Fibroblast of skin of right biceps (primary cell): ENCODE results near the gene TSKU.

Source experiments
- DNase-seq: peaks from one replicate; pipeline ENCODE4 v3.0.0-alpha.2; 2013

TSKU gene

DNA sequence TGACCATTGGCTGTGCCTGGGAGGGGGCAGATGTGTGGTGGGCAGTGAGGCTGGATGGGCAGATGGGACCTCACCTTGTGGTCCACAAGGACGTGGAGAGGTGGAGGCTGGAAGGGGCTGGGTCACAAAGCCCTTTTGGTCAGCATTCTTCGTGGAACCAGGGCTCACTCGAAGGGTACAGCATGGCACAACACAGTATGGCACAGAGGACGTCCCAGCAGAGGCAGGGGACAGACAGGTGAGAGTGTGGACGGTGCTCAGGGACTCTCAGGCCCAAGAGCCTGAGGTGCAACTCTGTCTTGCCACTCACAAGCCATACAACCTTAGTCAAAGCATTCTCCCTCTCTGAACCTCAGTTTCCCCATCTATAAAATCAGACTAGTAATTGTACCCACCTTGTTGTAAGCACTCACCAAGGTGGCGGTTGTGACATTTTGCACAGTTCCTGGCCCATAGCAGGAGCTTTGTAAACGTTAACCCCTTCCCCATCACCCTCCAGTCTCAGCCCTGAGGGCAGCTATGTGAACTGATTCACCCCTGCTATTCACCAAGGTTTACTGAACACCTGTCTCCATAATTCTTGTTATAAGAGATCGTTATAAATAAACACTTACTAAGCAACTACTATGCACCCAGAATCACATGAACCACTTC is 11.6 kb upstream of the TSKU start:
- no peak for DNase-seq

DNA sequence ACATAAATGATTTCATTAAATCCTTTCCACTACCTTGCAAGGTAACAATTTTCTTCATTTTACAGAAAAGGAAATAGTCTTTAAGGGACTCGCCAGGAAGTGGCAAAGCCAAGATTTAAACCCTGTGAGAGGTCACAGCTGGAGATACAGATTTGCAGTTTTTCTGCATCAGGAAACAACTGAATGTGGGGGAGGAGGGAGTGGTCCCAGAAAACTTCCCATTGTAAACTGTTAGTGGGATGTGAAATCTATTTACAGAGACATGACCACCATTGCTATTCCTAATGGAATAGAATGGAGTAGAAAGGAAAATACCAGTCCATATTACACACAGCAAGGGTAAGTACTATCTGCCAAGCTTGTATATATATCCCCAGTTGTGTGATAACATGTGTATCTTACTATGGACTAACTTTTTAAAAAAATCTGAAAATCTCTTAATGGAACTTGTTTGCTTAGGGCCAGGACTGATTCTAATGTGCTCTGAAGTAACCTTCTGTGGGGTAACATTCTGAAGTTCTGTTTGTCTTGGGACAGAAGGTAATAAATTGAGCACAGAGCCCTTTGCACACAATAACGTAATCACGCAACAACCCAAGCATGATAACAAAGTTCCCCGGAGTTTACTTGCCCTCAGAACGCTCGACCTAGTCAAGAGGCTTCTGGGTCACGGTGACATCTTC is 10.9 kb upstream of the TSKU start:
- DNase-seq: no peak

DNA sequence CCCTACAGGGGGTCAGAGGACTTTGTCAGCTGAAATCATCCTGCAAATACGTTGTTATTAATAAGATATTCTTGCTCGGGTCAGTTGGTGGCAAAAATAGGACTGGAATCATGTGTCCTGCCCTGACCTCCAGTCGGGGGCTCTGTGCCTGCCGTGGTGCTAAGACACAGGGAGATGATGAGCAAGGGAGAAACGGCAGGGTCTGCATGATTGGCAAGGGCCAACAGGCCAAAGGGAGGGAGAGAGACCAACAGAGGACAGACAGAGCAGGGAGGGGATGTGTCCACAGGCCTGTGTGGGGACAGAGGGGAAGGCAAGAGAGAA is 10.4 kb upstream of the TSKU start:
- no peak for DNase-seq

DNA sequence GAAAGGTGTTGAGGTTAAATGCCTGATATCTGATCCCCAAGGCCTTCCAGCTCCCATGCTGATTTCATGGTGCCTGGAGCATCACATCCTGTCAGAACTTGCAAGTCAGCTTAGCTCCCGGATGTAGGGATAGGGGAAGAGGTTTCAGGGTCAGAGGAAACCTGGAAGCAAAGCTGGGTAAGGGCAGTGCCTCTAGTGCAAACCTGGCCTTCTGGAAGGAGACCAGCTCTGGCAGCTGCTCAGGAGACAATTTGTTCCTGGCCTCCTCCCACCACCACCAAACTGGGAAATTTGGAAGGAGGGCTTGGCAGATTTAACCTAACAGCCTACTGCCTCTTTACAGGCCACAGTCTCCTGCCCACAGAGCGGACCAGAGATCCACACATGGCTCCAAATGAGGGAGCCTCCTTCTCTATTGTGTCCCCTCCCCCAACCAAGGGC is 9.2 kb upstream of the TSKU start:
- no peak for DNase-seq

DNA sequence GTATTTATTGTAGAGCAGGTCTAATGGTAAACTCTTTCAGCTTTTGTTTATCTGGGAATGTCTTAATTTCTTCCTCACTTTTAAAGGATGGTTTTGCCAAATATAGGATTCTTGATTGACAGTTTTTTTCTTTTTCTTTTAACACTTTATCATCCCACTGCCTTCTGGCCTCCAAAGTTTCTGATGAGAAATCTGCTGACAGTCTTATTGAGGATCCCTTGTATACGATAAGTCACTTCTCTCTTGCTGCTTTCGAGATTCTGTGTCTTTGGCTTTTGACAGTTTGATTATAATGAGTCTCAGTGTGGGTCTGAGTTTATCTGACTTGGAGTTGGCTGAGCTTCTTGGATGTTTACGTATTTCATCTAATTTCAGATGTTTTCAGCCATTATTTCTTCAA is 6.7 kb upstream of the TSKU start:
- DNase-seq: no peak

DNA sequence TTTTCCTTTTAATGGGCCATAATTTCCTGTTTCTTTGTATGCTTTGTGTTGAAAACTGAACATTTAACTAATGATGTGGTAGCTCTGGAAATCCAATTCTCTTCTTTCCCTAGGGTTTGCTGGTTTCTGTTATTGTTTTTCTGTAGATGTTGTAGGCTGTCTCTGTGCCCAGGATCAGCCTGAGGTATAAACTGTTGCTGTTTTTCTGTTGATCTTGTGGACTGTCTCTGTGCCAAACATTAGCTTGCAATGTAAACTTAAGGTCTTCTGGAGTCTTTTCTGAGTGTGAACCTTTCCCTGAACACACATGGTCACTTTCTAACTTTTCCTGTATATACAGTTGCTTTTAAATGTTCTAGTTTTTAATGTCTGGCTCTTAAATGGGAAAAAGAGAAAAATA is 5.9 kb upstream of the TSKU start:
- no peak for DNase-seq

DNA sequence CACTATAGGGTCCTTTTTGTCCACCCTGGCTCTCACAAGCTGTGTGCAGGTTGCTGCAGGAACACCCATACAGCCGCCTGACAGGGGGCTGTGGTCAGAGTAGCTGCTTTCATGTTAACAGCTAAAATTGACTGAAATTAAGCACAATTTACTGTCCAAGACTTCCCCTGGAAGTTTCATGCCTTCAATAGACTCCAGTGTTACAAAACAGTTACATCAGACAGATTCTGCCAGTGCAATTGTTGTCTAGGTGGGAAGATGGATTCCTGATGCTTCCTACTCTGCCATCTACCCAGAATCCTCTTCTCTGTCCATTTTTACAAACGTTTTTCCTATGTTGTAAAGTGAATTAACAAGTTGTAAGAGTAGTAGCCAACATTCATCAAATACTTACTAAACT is 5.3 kb upstream of the TSKU start:
- DNase-seq: no peak

DNA sequence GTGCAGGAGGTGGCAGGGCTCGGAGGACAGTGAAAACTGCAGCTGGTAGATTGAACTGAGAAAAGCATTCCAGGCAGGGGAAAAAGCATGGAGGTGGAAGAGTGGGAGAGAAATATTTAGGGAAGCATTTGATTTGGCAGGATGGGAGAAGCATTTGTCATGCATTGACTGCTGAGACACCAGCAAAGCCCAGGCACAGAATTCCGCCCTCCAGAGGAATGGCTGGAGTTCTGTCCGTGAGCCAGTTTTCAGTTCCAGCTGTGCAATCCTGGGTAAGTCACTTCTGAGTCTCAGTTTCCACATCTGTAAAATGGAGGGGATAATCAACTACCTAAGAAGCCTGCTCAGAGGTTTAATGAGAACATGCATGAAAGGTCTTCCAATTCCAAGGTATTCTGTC is 4.3 kb upstream of the TSKU start:
- DNase-seq: peak; percentile 23

DNA sequence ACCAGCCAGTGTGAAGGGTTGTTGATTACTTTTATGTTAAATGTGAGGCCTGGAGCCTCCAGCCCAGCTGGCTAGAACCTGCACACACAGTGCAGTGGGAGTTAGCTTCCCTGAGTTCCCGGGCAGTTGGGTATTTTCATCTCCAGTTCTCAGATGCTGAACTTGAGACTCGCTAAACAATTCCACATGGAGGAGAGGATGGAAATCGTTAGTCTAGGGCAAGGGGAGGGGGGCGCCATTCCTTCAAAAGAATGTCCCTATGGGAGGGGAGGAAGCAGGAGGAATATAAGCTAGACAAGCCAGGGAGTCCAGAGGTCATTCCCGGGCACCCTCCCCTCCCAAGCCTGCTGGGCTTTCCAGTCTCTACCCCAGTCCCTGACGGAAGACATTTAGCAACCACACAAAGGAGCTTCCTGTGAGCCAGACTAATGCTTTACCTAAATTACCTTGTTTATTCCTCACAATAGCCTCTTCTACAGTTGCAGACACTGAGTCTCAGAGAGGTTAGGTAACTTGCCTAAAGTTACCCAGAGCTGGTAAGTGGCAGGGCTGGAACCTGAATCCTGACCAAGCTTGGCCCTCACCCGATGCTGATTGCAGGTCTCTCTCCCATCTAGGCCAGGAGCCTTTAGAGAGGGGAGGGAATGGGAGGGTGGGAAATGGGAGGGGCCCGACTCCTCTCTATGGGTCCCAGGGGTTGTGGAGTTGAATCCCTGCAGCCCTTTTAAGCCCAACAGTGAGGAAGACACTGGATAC is 1.9 kb upstream of the TSKU start:
- peak; percentile 67 for DNase-seq

DNA sequence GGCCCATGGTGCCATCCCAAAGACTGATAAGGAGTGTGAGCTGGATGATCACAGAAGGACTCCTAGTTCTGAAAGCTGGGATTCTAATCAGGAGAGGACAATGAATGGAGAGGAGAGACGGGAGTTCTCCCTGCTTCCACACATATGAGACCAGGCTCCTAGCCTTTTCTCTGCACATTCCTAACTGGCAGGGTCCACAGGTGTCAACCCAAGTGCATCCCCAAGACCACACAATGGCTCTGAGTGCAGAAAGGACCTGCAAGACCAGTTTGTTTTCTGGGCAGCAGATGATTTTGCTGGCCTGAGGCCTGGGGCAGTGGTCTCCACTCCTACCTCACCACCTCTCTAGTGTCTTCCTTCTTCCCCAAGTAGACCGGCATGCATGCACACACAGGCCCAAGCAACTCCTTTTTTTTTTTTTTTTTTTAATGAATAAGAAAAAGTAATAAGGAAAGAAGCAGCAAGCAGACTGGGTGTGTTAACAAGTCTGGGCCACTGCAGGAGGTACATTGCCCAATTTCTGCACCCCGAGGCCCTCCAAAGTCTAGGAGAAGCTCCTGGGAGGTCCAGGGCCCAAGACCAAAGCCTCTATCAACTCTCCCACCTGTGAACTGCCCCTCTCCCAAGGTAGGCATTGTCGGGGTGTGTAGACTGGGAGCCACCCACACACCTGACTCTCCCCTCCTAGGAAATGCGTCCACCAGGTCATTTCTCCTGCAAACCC is 1.2 kb upstream of the TSKU start:
- no peak for DNase-seq

DNA sequence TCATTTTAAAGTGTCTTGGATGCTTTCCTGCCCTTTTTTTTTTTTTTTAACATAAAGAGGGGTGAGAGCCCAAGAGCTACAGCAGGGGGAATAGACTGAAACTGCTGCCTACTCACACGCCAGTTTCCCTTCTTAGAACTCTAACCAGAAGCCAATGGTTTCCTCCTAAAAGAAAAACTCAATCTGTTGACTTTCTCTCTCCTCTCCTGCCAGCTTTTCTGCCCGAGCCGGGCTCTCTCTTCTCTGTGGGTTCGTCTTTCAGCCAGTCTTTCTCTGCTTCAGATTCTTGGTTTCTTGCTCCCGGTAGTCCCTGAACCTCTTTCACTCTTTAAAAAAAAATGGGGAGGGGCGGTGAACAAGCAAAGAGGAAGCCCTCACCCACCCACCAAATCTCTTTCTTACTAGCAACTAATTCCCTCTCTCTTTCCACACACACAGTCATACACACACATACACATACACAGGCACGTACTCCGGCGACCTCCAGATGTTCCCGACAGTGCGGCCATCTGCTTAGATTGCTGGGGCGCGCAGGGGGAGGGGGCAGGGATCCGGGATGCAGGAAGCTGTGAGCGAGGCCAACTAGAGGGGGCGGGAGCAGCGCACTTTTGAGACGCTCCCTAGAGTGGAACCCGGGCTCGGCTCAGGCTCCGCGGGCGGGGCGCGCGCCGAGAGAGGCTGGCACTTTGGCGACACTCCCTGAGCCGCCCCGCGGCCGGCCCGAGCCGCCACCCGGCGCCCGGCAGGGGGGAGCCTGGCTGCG is 444 bp upstream of the TSKU start:
- peak; percentile 98 for DNase-seq

DNA sequence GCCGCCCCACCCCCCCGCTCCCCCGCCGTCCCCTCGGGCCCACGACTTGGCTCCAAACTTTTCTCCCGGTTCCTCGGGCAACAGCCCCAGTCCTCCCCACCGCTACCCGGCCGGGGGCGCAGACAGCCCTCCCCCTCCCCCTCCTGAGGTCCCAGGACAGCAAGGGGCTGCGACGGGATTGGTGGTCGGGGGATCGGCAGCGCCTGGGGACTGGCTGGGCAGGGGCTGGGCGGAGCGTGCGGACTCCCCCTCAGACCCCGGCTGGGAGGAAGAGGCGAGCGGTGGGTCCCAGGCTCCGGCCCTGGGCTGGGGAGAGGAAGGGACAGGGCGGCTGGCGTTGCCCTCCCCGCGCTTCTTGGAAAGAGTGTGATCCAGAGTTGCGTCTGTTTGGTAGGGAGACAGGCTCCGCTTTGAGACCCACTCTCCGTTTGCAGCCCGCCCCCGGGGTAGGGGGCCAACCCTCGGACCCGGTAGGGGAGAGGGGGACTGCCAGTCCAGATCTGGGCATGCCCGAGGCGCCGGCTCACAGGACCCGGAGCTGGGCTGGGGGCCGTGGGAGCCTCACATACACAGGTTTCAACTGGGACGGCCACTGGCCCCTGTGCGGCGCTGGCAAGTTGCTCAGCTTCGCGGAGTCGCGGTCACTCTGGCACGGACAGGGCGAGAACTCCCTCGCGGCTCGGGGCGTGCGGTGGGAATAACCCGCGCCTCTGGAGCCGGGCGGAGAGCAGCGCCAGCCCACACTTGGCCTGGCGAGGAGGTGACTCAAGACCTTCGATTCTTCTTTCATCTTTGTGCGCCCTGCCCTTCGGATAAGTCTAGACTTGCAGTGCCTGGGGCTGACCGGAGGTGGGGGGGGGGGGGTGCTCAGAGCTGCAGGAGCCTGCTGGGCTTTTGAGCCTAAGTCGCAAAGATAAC is 999 bp downstream of the TSKU start:
- DNase-seq: peak; percentile 76

DNA sequence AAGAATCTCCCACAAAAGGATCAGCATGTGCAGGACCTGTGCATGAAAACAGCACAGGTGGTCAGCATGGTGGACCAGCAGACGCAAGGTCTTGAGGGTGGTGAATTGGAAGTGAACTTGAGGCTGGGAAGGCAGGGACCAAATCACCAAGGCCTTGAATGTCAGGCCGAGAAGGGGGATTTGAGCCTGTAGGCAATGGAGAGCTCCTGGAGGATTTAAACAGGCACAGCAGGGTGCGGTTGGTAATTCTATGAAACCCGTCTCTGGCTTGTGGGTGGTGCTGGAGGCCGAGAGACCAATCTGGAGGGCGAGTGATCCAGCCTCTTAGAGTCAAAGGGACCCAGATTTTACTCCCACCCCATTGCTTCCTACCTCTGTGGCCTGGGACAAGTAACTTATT is 2.4 kb downstream of the TSKU start:
- DNase-seq: no peak

DNA sequence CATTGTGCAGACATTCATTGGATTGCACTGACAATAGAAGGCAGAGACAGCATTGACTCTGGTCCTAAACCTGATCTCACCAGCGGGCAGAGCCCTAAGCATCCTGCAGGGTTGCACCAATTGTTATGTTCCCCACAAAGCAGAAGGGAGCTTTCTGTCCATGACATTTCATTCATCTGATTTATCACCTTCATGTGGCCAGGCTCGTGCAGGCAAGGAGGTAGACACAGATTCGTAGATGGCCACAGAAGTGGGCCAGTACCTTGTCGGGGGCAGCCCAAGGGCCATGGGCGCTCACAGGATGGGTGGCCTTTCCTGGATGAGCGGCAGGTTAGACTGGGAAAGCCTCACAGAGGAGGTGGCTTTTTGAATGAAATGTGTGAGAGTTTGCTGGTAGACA is 2.9 kb downstream of the TSKU start:
- no peak for DNase-seq

DNA sequence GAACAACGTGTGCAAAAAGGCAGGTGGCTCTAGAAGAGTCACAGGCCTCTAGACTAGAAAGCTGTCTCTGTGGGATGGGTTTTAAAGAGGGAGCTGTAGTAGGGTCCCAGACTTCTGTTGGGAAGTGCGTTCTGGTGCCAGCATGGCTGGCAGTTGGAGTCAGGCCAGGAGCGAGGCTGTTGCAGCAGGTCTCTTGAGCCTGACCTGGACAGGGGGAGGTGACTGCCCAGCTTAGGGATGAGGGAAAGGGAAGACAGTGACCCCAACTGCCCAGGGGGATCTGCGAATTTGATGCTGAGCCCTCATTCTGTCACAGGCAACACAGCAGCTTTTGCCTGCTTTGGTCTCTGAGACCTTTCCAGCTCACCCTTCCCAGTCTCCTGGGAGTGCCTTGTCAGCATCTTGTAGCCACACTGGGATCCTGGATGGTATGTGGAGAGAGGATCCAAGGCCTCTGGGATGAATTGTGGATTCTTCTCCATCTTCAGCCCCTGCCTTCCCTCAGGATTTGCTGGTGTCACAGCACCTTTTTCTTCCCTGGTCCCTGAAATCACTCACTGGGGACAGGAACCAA is 3.4 kb downstream of the TSKU start:
- DNase-seq: no peak

DNA sequence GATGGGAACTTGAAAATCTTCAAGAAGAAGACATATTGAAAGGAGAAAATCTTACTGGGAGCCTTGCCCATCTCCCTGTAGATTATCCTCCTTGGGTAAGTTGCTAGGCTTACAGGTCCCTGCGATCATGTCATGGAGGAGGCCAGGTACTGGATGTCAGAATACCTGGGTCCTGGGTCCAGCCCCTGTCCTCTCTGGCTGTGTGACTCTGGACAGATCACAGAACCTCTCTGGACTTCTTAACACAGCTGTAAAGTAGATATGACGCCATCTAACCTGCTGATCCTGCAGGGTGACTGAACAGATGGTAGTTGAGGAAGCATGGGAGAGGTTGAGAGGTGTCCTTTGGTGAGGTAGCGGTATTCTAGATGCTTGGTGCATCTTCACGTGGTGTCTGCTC is 4.1 kb downstream of the TSKU start:
- no peak for DNase-seq

DNA sequence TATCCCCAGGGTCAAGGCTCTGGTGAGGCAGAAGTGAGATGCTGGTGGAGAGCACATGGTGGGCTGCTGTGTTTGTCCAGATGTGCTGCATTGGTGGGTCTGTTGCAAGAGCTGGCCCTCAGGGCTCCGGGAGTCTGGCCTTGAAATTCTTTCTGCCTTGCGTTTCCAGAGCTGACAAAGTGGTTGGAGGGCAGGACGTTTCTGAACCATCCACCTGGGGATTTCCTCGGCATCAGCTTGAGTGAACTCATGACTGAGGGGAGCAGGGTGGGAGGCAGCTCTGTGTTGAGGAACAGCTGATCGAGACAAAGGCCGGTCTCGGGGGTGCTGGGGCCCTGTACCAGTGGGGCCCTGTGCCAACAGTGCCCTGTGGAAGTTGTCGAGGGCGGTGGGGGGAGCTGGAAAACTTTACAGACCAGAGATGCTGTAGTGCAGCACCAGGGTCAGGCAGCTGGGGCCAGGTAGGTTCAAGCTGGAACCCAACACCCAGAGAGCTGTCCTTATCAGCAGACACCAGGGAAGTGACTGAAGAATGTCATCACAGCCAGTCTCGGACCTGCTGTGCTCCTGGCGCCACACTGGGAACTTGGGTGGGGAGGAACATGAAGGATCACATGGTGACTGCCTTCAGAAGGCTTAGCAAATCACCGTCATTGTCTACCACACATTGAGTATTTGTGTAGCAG is 4.9 kb downstream of the TSKU start:
- DNase-seq: peak; percentile 28

DNA sequence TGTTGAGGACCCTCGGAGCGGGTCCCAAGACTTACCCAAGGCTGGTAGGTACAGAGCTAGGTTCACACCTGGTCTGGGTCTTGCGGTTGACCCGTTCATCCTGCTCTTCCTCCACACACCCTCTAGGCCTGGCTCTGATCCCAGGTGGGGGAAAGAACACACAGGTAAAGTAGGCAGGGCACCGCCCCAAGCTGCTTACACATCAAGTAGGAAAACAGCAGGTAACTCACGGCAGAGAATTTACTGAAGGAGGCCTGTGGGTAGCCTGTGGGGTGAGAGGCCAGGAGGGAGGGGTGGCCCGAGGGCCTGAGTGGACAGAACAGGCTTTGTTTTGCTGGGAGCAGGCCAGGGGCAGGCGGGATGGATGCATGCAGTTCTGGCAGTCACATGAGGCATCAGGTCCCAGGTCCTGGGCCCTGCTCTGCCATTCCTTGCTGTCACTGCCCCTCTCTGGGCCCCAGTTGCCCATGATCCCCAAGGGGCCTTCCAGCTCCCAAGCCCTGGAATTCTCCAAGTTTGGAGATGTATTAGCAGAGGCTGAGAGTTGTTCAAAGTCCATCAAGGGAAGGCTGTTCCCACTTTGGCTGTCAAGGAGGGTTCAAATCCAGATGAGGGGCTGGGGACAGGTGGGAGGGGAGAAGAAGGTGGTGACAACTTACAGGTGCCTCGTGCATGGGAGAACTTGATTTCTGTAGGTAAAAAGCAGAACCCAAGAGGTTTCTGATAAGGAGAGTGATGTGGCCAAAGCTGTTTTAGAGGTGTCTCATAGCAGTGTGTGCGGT is 5.7 kb downstream of the TSKU start:
- DNase-seq: no peak

DNA sequence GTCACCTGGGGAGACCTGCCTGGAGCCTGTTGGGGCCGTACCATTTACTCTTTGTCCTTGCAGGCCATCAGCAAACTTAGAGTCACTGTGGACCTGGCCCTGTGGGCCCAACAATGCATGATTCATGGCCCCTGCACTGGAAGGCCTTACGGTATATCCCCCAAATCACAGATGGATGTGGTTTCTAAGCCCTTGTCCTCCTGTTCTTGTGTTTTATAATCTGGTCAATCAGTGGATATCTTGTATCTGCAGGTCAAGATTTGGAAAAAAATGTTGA is 6.2 kb downstream of the TSKU start:
- no peak for DNase-seq

DNA sequence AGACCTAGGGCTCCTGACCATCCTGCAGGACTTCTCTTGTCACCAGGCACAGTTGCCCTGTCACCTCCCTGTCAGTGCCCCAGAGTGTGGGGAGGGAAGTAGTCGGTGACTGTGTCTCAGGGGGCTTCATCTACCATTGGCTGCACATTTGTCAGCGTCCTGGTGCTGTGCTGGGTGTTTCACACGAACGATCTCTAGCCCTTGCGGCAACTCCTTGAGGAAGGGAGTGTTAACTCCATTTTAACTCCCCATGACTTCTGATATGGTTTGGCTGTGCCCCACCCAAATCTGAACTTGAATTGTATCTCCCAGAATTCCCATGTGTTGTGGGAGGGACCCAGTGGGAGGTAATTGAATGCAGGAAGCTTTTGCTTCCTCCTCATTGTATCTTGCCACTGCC is 7.1 kb downstream of the TSKU start:
- DNase-seq: no peak
